GM19099 (cell line): ENCODE measurements around the gene CALHM5.

Experiments
- POLR2A ChIP-seq: IDR thresholded peaks from 3 replicates; pipeline ENCODE4 v1.6.1; 2011; ENCODE audit warnings: low read depth; ENCODE audit not compliant: insufficient read length; ENCODE audit errors: extremely low read depth

CALHM5 gene

GRCh38 chr6:116511424-116512110, at the start of gene CALHM5:
Gene CALHM5 (plus strand): TSS chr6:116511639. CDS start chr6:116511697, 58 bp downstream.
- TF ChIP-seq POLR2A: no peak

GRCh38 chr6:116461932-116462885, 49.2 kb upstream of the CALHM5 start:
- TF ChIP-seq POLR2A: peak; percentile 59

GRCh38 chr6:116463301-116463700, 48.1 kb upstream of the CALHM5 start:
- no peak for TF ChIP-seq POLR2A

- no peak for TF ChIP-seq POLR2A
Measured at GRCh38 chr6:116465246-116465645, 46.2 kb upstream of the CALHM5 start.

DNA sequence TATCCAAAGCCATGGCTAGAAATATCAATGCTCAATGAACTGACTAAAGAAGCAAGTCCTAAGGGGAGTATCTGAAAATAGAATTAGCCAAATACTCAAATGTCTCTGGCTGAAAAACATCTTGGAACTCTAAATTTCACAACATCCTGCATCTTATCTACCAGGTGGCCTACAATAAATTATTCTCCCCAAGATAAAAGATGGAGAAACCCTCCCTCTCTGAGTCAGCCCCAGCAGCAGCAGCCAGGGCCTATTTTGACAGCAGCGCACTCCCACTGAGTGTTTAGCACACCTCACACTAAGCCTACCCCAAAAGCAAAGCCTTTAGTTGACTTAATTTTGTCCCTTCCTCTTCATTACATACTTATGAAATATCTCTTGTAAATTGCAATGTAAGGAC, 44.3 kb upstream of the CALHM5 start:
- TF ChIP-seq POLR2A: no peak

DNA sequence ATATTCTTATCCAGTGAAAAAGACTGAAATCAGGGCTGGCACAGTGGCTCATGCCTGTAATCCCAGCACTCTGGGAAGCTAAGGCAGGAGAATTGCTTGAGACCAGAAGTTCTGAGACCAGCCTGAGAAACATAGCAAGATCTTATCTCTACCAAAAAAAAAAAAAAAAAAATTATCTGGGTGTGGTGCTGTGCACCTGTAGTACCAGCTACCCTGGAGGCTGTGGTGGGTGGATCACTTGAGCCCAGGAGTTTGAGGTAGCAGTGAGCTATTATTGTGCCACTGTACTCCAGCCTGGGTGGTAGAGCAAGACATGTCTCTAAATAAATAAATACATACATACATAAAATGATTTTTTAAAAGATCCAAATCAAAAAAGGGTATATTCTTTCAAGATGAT, 43.9 kb upstream of the CALHM5 start:
- no peak for TF ChIP-seq POLR2A

DNA sequence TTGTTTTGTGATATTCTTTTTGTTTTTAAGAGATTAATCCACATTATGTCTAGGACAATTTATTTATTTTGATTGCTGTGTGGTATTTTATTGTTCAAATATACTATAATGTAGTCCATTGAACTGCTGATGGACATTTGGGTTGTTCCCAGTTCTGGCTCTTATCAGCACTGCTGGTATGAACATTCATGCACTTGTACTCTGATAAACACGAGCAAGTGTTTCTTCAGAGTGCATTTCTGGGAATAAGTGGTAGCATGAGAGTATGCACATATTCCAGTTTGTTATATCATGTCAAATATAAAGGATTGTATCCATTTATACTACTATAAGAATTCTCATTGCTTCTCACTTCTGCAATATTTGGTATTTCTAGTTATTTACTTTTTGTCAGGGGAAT, 43.1 kb upstream of the CALHM5 start:
- no peak for TF ChIP-seq POLR2A

GRCh38 chr6:116471531-116471930, 39.9 kb upstream of the CALHM5 start:
- no peak for TF ChIP-seq POLR2A

DNA sequence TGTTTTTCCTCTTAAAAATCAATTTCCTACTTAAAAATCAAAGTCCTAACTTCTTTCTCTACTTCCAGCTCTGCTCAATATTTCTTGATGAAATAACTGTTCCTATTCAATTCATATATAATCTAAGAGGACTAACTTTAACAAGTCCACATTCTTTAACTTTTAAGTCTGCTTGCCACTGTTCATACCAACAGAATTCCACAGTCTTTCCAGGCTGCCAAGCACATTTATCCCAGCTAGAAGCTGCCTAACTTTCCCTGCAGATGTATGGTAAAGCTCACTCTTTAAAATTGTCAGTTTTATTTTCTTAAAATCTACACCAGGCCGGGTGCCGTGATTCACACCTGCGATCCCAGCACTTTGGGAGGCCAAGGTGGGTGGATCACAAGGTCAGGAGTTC, 38.7 kb upstream of the CALHM5 start:
- no peak for TF ChIP-seq POLR2A

DNA sequence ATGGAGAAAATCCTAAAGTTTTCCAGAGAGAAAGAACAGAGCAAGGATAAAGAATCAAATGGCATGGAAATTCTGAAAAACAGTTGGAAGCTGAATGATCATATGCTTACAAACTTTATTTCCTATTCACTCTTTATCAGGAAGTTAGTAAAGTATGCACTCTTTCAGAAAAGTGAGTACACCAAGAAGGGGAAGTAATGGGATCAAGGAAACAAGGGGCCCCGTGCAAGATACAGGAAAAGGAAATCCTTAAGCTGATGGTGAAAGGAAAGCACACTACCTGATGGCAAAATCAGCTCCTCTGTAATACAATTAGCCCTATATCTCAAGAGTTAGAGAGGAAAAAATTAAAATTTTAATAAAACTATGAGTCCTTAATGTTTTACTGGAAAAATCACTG, 36.3 kb upstream of the CALHM5 start:
- no peak for TF ChIP-seq POLR2A

DNA sequence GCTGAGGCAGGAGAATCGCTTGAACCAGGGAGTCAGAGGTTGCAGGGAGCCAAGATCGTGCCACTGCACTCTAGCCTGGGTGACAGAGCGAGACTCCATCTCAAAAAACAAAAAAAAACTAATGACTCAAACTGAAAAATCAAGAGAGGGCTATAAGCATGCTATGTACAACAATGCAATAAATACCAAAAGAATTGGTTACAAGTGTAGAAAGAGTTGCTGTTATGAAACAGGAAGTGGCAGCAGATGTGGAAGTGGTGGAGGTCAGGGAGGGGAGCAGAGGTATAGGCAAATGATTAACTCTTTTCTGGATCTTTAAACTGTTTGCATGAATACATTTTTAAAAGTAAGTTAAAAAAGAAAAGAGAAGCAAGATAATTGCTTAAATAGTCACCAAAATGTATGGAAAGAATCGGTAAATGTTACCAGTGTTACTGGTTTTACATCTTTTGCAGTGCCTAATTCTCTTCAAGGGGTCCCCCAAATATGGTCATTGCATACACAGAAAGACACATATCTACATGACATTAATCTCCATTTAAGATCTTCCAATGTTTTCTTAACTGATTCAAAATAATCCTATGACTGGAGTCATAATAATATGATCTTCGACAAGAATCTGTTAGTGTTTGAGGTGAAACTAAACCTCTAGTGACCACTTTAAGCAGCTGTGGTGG, 35.3 kb upstream of the CALHM5 start:
- TF ChIP-seq POLR2A: no peak

DNA sequence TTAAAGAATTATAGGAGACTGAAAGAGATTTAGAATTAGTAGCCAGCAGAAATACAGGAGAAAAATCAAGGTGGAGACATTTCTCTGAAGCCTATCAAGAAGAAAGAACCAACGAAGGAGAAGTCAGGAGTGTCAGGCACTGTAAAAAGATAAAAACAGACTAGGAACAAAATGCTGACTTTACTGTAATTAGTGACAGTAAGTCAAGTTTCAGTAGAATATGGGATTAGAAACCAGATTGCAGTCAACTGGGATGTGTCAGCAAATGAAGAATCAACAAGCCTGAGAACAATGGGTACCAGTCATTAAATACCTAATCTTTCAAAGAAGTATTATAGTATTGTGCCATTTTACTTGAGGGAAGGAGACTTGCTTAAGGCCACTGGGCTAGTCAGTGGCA, 28.7 kb upstream of the CALHM5 start:
- TF ChIP-seq POLR2A: no peak

GRCh38 chr6:116483616-116484015, 27.8 kb upstream of the CALHM5 start:
- no peak for TF ChIP-seq POLR2A

DNA sequence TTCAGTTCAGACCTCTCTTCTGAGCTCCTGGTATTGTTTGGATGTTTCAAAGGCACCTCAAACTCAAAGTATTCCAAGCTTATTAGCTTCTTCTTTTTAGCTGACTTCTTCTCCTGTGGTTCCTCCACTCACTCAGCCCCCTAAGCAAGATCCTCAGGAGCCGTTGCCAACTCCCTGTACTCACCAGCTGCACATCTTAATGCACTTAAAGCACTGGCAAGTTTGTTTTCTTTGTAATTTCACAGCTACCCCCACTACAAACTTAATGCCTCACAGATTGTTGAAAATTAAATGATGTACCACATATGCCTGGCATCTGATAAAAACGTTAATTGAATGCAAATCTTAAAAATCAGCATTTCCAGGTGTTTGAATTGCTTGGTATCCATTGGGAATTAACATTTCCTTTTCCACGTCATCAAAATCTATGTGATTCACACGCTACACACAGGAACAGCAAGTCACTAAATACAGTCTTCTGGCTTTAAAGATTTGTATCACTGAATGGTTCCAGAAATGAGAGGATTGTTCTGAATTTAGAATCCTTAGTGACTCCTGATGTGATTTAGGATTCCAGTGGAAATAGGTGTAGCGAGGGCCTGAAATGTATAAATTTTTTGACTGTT, 25.8 kb upstream of the CALHM5 start:
- no peak for TF ChIP-seq POLR2A

- no peak for TF ChIP-seq POLR2A
Measured at GRCh38 chr6:116491610-116492330, 19.7 kb upstream of the CALHM5 start.
